CD4-positive, alpha-beta T cell treated with Interleukin-4 for 1 hour (primary cell): ENCODE results near the gene KXD1.

Experiments
- DNase-seq, 2 donors: peaks; one replicate each; pipeline ENCODE4 v3.0.0-alpha.2; 2020 to 2022

The KXD1 gene

GRCh38 chr19:18603958-18604819, 46.5 kb downstream of the KXD1 start:
- DNase-seq, result no peak

GRCh38 chr19:18604820-18605159, 47.1 kb downstream of the KXD1 start:
- no peak for DNase-seq

- no peak for DNase-seq
Observed at GRCh38 chr19:18605196-18605545, 47.5 kb downstream of the KXD1 start.

GRCh38 chr19:18605546-18606280, 48.0 kb downstream of the KXD1 start:
- no peak for DNase-seq

- no peak for DNase-seq
Observed at GRCh38 chr19:18606281-18607225, 48.9 kb downstream of the KXD1 start, which contains the start of gene CRLF1. CRLF1 (minus strand) TSS chr19:18606799; CDS start chr19:18606656, 143 bp downstream.

GRCh38 chr19:18607226-18608101, 49.8 kb downstream of the KXD1 start:
- DNase-seq, result no peak

- DNase-seq, result no peak
Observed at GRCh38 chr19:18608102-18608804, 50.6 kb downstream of the KXD1 start.

GRCh38 chr19:18608805-18609716, 51.4 kb downstream of the KXD1 start:
- no peak for DNase-seq

- no peak for DNase-seq
Observed at GRCh38 chr19:18609717-18610051, 52.0 kb downstream of the KXD1 start.

- no peak for DNase-seq
Observed at GRCh38 chr19:18610245-18610555, 52.5 kb downstream of the KXD1 start.

- no peak for DNase-seq
Observed at GRCh38 chr19:18610556-18611326, 53.1 kb downstream of the KXD1 start.

GRCh38 chr19:18611327-18612050, 53.8 kb downstream of the KXD1 start:
- no peak for DNase-seq

- no peak for DNase-seq
Observed at GRCh38 chr19:18612051-18612771, 54.5 kb downstream of the KXD1 start.

- DNase-seq, result peak; percentile 51 to 57
Observed at GRCh38 chr19:18612772-18613588, 55.3 kb downstream of the KXD1 start, which contains the start of gene TMEM59L. TMEM59L (plus strand) TSS chr19:18612870; CDS start chr19:18612959, 89 bp downstream.

GRCh38 chr19:18613589-18614234, 56.0 kb downstream of the KXD1 start:
- DNase-seq, result no peak

GRCh38 chr19:18616023-18616422, 58.4 kb downstream of the KXD1 start:
- no peak for DNase-seq

GRCh38 chr19:18617562-18617961, 59.9 kb downstream of the KXD1 start:
- no peak for DNase-seq
